ENCODE results near the gene CCZ1B.
"Not testable (repeated sequence)": the region's sequence is repeated elsewhere in the genome, so short reads cannot be mapped to it uniquely, and the experiment has no call there.

GRCh38 chr7:6847751-6848150, 21.7 kb upstream of the CCZ1B start:
- not testable (repeated sequence) for TF ChIP-seq POLR2A, CTCF (IDR thresholded peaks at IDR 0.05)

Data from adrenal gland (tissue), 5 donors.